ENCODE results near the gene ANKRD55. TPM values are rescaled to one million over a fixed set of nuclear protein-coding genes. Genes with fewer than 3 reads are reported as not detected.

ANKRD55 gene
- total RNA-seq, 1 donor from 2014 or later = not detected

DNA sequence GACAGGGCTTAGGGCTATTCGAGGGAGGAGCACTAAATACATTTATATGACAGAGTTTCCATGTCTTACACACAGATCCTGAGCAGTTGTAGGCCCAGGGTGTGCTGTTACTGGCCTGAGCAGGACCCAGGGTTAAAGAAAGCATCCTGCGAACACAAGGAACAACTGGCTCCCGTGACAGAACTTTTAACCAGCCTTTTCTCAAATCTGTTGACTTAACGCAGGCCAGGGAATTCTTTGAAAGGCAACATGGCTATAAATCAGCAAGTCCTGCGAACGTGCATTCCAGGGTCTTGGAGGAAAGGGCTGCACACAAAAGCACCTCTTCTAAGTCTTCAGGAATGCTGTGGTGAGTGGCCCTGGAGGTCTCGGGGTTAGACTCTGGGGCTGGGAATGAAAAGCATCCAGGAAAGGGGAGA, 45.2 kb upstream of the ANKRD55 start:
- intact Hi-C loops (cut with DNase I) = no loop called here
- Histone ChIP-seq H3K27ac (peak overlapping the region; percentile 30 to 59), H3K9me3 (no peaks in the 10 kb centered on the region), H3K4me3 (no peak overlapping the region), H3K36me3 (no peaks in the 10 kb centered on the region), H3K4me1 (peaks cover 7 to 21% of the 10 kb centered on the region in 2 donors), H3K27me3 (no peaks in the 10 kb centered on the region)
- TF ChIP-seq, protein P1, sequence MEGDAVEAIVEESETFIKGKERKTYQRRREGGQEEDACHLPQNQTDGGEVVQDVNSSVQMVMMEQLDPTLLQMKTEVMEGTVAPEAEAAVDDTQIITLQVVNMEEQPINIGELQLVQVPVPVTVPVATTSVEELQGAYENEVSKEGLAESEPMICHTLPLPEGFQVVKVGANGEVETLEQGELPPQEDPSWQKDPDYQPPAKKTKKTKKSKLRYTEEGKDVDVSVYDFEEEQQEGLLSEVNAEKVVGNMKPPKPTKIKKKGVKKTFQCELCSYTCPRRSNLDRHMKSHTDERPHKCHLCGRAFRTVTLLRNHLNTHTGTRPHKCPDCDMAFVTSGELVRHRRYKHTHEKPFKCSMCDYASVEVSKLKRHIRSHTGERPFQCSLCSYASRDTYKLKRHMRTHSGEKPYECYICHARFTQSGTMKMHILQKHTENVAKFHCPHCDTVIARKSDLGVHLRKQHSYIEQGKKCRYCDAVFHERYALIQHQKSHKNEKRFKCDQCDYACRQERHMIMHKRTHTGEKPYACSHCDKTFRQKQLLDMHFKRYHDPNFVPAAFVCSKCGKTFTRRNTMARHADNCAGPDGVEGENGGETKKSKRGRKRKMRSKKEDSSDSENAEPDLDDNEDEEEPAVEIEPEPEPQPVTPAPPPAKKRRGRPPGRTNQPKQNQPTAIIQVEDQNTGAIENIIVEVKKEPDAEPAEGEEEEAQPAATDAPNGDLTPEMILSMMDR (IDR thresholded peaks at IDR 0.05) = no peak
- no peak for DNase-seq (ENCODE audit: low spot score in 2 of 2)

DNA sequence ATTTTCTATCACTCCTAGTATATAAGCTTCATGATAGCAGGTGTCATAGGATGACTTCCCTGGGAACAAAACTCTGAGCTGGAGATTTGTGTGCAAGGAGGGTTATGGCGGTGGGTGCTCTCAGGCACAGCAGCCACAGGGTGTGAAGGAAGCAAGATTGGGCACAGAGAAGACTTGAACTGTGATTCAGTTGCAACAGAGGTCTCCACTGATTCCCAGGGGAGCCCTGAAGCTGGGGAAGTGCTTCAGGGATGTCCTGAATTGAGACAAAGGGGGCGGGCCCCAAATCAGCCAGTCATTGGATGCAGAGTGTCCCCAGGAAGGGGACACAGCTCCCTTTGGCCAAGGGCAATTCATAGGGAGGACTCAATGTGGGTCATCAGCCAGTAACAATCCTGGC, 44.4 kb upstream of the ANKRD55 start:
- TF ChIP-seq, protein P1 (IDR thresholded peaks at IDR 0.05) = no peak
- H3K27me3 ChIP-seq = no peaks in the 10 kb centered on the region
- intact Hi-C loops (cut with DNase I) = no loop called here
- no peaks in the 10 kb centered on the region for H3K36me3 ChIP-seq
- H3K27ac ChIP-seq = peak overlapping the region; percentile 30 to 59
- no peak for DNase-seq (ENCODE audit: low spot score in 2 of 2)
- H3K9me3 ChIP-seq = no peaks in the 10 kb centered on the region
- H3K4me1 ChIP-seq = peaks cover 7 to 21% of the 10 kb centered on the region in 2 donors
- H3K4me3 ChIP-seq = no peak overlapping the region

GRCh38 chr5:56273376-56273955, 40.3 kb upstream of the ANKRD55 start:
- peaks cover 5 to 11% of the 10 kb centered on the region in 2 donors for H3K4me1 ChIP-seq
- TF ChIP-seq, protein P1 (IDR thresholded peaks at IDR 0.05) = no peak
- intact Hi-C loops (cut with DNase I) = loop anchor here (5.0 kb wide), 1 partner anchor 209 kb away; no protein-coding TSS in a partner anchor
- no peak for DNase-seq (ENCODE audit: low spot score in 2 of 2)
- no peak overlapping the region for H3K4me3 ChIP-seq
- H3K27ac ChIP-seq = no peak overlapping the region
- no peaks in the 10 kb centered on the region for H3K27me3 ChIP-seq
- no peaks in the 10 kb centered on the region for H3K36me3 ChIP-seq
- H3K9me3 ChIP-seq = no peaks in the 10 kb centered on the region

- H3K9me3 ChIP-seq = no peaks in the 10 kb centered on the region
- H3K27ac ChIP-seq = no peak overlapping the region
- TF ChIP-seq, protein P1 (IDR thresholded peaks at IDR 0.05) = no peak
- no peaks in the 10 kb centered on the region for H3K36me3 ChIP-seq
- intact Hi-C loops (cut with DNase I) = loop anchor here (5.0 kb wide), 1 partner anchor 210 kb away; no protein-coding TSS in a partner anchor
- H3K4me1 ChIP-seq = peaks cover 0 to 4% of the 10 kb centered on the region in 2 donors
- no peaks in the 10 kb centered on the region for H3K27me3 ChIP-seq
- no peak for DNase-seq (ENCODE audit: low spot score in 2 of 2)
- H3K4me3 ChIP-seq = no peak overlapping the region
Observed at GRCh38 chr5:56272765-56273164, 39.6 kb upstream of the ANKRD55 start.

- no peaks in the 10 kb centered on the region for H3K36me3 ChIP-seq
- DNase-seq (ENCODE audit: low spot score in 2 of 2) = peak; percentile 27 to 88
- no peaks in the 10 kb centered on the region for H3K4me1 ChIP-seq
- no peak overlapping the region for H3K4me3 ChIP-seq
- TF ChIP-seq, protein P1 (IDR thresholded peaks at IDR 0.05) = peak; percentile 95 to 99 (median 97)
- no peaks in the 10 kb centered on the region for H3K27me3 ChIP-seq
- no peaks in the 10 kb centered on the region for H3K9me3 ChIP-seq
- H3K27ac ChIP-seq = no peak overlapping the region
- intact Hi-C loops (cut with DNase I) = loop anchor here (1.0 to 5.0 kb wide), 2 partner anchors 212 to 568 kb away; no protein-coding TSS in a partner anchor
Observed at GRCh38 chr5:56270568-56271392, 37.6 kb upstream of the ANKRD55 start.

All from ascending aorta (tissue), 2 donors.